Activated naive CD4-positive, alpha-beta T cell treated with anti-CD3 and anti-CD28 coated beads, Interleukin-2, amount 50 U/mL, for 72 hours (primary cell): ENCODE data around the gene LMF1. TPM values are rescaled to one million over a fixed set of nuclear protein-coding genes. Genes with fewer than 3 reads are reported as not detected.

Source experiments
- ATAC-seq, 2 donors: fragments of 150-1000 bp; cut with Tn5 transposase; 2 replicates each; pipeline ENCODE4 v1.10.0; 2021; ENCODE audit warnings: mild to moderate bottlenecking in 2 of 2, moderate library complexity in 2 of 2
- DNase-seq, 2 donors: peaks; one replicate each; pipeline ENCODE4 v3.0.0; 2021 to 2022; ENCODE audit warnings: low spot score in 2 of 2
- H3K27ac Mint-ChIP-seq, 2 donors: one replicate each; pipeline ENCODE4 v1.8.0; 2022; ENCODE audit warnings: mild to moderate bottlenecking in 2 of 2, mixed read lengths in 2 of 2
- H3K36me3 Mint-ChIP-seq, 2 donors: one replicate each; pipeline ENCODE4 v1.8.0; 2022; ENCODE audit warnings: mixed read lengths in 2 of 2
- H3K9me3 Mint-ChIP-seq, 2 donors: one replicate each; pipeline ENCODE4 v1.8.0; 2022; ENCODE audit warnings: mixed read lengths in 2 of 2
- total RNA-seq, 2 donors: library from RNA; stranded (reverse); gene quantifications; one replicate each; pipeline ENCODE4 v1.2.3, GENCODE V29; 2022

LMF1 gene
- total RNA-seq, 2 donors from 2014 or later, result 13.0 to 19.1 TPM

GRCh38 chr16:980595-980854, 9.7 kb upstream of the LMF1 start:
- no peak for DNase-seq
- ATAC-seq, result no peak
- no peaks in the 10 kb centered on the region for H3K36me3 Mint-ChIP-seq
- no peak overlapping the region for H3K27ac Mint-ChIP-seq
- no peaks in the 10 kb centered on the region for H3K9me3 Mint-ChIP-seq

- Mint-ChIP-seq H3K9me3 (no peaks in the 10 kb centered on the region), H3K36me3 (no peaks in the 10 kb centered on the region), H3K27ac (no peak overlapping the region)
- DNase-seq (no peak), ATAC-seq (no peak)
Measured at GRCh38 chr16:979859-980594, 9.2 kb upstream of the LMF1 start.

GRCh38 chr16:979147-979546, 8.4 kb upstream of the LMF1 start:
- no peaks in the 10 kb centered on the region for H3K36me3 Mint-ChIP-seq
- no peak overlapping the region for H3K27ac Mint-ChIP-seq
- ATAC-seq (no peak), DNase-seq (no peak)
- H3K9me3 Mint-ChIP-seq, result no peaks in the 10 kb centered on the region

- Mint-ChIP-seq H3K9me3 (no peaks in the 10 kb centered on the region), H3K27ac (no peak overlapping the region), H3K36me3 (no peaks in the 10 kb centered on the region)
- DNase-seq (no peak), ATAC-seq (no peak)
Measured at GRCh38 chr16:978403-978802, 7.6 kb upstream of the LMF1 start.

- Mint-ChIP-seq H3K36me3 (no peaks in the 10 kb centered on the region), H3K9me3 (no peaks in the 10 kb centered on the region), H3K27ac (no peak overlapping the region)
- no peak for DNase-seq
- no peak for ATAC-seq
Measured at GRCh38 chr16:977896-978295, 7.1 kb upstream of the LMF1 start.

DNA sequence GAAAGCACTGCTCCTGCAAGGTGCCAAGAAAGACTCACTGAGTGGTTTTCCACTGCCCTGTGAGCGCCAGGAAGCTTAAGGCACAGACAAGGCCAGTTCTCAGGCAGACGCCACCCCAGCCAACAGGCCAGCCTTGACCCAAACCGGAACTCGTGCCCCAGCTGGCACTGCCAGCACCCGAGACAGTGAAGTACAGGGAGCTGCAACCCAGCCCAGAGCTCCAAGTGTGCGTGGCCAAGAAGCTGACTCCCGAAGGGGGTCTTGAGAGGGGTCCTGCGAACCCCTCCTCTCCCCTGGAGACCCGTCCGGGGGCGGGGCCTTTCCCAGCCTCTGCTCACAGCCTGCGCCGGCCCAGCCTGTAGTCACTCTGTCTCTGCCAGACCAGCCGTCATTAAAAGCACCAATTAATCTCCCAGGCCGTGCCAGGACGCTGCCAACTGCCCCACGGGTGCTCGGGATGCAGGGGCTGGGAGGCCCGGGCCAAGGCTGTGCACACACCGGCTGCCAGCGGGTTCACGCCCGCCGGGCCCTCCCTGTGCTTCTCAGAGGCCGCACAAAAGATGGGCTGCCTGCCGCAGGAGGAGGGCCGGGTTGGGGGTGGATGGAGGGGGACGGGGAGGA, 6.4 kb upstream of the LMF1 start:
- Mint-ChIP-seq H3K36me3 (no peaks in the 10 kb centered on the region), H3K9me3 (no peaks in the 10 kb centered on the region), H3K27ac (no peak overlapping the region)
- ATAC-seq (no peak), DNase-seq (no peak)

GRCh38 chr16:976389-976931, 5.7 kb upstream of the LMF1 start:
- H3K27ac Mint-ChIP-seq, result peak overlapping the region in 1 of 2 donors; percentile 20
- no peaks in the 10 kb centered on the region for H3K36me3 Mint-ChIP-seq
- H3K9me3 Mint-ChIP-seq, result no peaks in the 10 kb centered on the region
- no peak for DNase-seq
- peak in 1 of 2 donors; percentile 24 for ATAC-seq

DNA sequence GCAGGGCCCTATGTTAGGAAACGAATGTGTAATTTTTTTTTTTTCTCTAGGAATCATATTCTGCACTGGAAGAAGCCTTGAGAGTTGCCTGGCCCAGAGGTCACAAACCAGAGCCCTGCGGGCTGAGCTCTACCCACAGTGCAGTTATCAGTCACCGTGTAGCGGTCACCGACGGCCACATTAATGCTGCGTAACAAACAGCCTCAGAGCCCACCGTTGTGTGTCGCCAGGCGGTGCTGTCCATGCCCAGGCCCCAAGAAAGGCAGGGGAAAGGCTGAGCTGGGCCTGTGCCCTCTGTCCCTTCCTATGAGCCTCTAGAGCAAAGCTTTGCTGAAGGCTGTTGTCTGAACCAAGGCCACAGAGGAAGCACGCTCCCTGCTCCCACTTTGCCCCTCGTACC, 4.5 kb upstream of the LMF1 start:
- Mint-ChIP-seq H3K36me3 (no peaks in the 10 kb centered on the region), H3K9me3 (no peaks in the 10 kb centered on the region), H3K27ac (no peak overlapping the region)
- no peak for ATAC-seq
- no peak for DNase-seq

DNA sequence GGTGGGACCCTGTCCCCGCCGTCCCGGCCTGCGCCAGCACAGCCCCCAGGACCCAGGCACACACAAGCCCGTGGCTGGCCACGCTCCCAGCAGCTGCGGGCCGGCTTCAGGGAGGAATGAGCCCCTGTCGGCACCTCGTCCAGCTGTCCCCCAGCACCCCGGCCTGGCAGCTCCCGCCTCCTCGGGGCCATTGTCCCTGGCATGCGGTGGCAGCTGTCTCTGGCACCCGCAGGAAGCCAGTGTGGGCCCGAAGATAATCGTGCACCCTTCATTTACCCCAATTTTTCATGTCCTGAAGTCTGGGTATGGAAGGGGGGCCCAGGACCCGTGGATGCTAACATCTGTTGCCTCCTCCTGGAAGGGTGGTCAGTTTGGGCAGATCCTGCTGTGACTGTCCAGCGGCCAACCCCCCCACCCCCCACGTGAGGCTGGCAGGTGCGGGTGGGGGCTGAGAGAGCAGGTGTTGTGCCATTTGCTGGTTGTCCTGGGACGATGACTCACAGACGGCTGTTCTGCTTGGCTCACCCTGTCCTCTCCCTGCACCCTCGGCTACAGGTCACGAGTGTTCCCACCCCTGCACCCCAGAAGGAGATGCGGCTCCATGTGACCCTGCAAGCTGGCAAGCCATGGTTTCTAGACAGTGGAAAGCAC, 4.0 kb upstream of the LMF1 start:
- Mint-ChIP-seq H3K9me3 (no peaks in the 10 kb centered on the region), H3K27ac (no peak overlapping the region), H3K36me3 (no peaks in the 10 kb centered on the region)
- no peak for ATAC-seq
- DNase-seq, result no peak

GRCh38 chr16:974001-974601, 3.3 kb upstream of the LMF1 start:
- no peak overlapping the region for H3K27ac Mint-ChIP-seq
- no peak for DNase-seq
- ATAC-seq, result no peak
- no peaks in the 10 kb centered on the region for H3K36me3 Mint-ChIP-seq
- H3K9me3 Mint-ChIP-seq, result no peaks in the 10 kb centered on the region

GRCh38 chr16:973366-973765, 2.6 kb upstream of the LMF1 start:
- H3K9me3 Mint-ChIP-seq, result no peaks in the 10 kb centered on the region
- no peak for ATAC-seq

DNA sequence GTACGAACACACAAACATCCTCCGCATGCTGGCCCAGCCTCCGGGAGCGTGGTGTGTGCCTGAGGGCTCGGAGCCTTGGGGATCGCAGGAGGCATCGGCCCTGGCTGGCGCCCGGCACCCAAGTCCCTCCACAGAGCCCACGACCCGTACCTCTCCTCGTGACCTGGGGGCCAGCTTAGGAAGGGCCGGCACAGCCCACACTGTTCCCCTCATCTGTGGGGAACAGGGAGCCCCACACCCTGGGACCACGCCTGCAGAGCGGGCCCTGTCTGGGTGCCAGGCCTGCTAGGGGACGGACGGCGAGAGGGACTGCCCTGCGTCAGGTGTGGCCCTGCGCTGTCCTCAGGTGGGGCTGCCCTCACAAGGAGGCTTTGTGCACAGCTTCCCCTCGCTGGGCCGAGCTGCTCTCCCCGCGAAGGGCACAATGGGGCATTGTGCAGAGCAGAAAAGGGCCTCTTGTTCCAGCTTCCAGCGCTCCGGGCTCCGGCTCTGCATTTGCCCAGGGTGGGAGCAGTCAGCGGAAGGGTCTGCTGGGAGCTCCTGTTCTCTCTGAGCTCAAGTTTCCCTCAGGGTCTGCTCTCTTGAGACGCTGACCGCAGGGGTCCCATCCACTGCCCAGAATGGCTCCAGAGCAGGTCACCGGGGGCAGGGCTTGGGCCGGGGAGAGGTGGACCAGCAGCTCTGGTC, 1.7 kb upstream of the LMF1 start:
- Mint-ChIP-seq H3K27ac (no peak overlapping the region), H3K36me3 (peaks cover 5 to 10% of the 10 kb centered on the region in 2 donors), H3K9me3 (no peaks in the 10 kb centered on the region)
- DNase-seq, result no peak
- ATAC-seq, result no peak

More at GRCh38 chr16:973366-973765, 2.6 kb upstream of the LMF1 start:
- H3K27ac Mint-ChIP-seq, result no peak overlapping the region
- DNase-seq, result no peak
- peaks cover 5% of the 10 kb centered on the region in 2 donors for H3K36me3 Mint-ChIP-seq

DNA sequence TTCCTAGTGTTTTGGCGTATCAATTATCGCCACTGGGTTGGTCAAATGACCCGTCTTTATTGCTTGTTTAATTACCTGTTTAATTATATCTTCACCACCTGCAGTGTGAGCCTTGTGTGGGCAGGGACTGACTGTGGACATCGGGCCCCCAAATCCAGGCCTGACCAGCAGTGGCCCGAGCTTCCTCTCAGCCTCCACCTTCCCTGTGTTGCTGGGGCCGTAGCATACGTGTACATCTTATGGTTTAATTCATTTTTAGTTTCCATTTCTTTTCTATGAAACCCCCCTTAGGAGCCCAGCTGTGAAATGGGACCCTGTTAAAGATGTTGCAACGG, 1.2 kb upstream of the LMF1 start:
- peaks cover 5 to 10% of the 10 kb centered on the region in 2 donors for H3K36me3 Mint-ChIP-seq
- DNase-seq, result no peak
- H3K27ac Mint-ChIP-seq, result no peak overlapping the region
- no peaks in the 10 kb centered on the region for H3K9me3 Mint-ChIP-seq
- no peak for ATAC-seq

GRCh38 chr16:971582-971905, 760 bp upstream of the LMF1 start:
- ATAC-seq (no peak), DNase-seq (no peak)
- H3K27ac Mint-ChIP-seq, result no peak overlapping the region
- peaks cover 7 to 10% of the 10 kb centered on the region in 2 donors for H3K36me3 Mint-ChIP-seq
- H3K9me3 Mint-ChIP-seq, result no peaks in the 10 kb centered on the region

DNA sequence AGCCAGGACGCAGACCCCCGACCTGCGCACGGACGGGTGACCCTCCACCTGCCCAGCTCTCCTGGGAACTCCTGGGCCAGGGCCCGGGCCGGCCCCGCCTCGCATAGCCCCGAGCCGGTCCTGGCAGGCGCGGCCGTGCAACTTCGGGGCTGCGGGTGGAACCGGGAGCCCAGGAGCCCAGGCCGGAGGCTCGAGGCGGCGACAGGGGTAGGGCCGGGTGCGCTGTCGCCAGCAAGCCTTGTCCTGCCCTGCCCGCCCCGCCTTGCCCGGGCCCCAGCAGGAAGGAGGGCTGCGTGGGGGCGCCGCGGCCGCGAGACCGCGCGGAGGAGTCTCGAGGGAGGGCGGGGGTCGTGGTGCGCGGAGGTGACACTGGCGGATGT, 408 bp downstream of the LMF1 start:
- peak in 1 of 2 donors; percentile 55 for ATAC-seq
- peaks cover 16 to 18% of the 10 kb centered on the region in 2 donors for H3K36me3 Mint-ChIP-seq
- peak overlapping the region in 1 of 2 donors; percentile 68 for H3K27ac Mint-ChIP-seq
- DNase-seq, result no peak
- peaks cover 0 to 5% of the 10 kb centered on the region in 2 donors for H3K9me3 Mint-ChIP-seq

DNA sequence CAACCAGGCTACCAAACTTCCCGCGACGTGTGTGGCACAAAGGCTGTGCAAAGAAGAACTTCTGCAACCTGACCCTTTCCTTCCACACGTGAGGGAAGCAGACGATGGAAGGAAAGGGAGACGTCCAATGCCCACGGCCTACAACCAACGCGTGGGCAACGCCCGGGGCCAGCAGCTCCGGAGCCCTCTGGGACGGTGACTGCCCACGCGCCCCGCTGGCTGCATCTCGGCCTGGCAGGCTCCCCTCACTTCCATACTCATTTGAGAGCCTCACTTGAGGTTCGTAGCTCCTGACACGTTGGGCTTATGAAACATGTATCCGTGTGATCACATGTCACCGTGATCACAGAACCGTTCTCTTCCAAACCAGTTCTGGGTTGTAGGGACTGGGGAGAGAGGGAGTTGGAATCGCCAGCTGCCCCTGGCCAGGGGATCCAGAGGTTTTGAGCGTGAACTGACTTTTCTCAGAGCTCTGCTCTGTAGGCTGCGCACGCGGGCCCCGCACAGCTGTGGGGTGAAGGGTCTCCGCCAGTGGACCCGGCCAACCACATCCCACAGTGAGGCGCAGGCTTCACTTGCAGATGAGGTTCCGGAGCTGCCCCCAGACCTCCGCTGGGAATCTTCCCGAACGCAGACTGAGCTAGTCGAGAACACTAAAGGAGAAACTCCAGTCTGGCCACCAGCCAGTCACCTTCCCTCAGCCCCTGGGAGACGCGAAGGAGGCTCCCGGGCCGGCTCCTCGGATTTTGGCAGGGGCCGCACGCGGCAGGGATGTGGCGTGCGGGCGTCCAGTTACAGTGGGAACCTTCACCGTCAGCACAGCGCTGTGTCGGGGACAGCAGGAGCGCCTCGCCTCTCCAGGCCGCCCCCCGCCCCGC, 1.0 kb downstream of the LMF1 start:
- DNase-seq, result no peak
- peak overlapping the region in 1 of 2 donors; percentile 68 for H3K27ac Mint-ChIP-seq
- ATAC-seq, result peak; percentile 1 to 11
- H3K9me3 Mint-ChIP-seq, result peaks cover 0 to 9% of the 10 kb centered on the region in 2 donors
- H3K36me3 Mint-ChIP-seq, result peaks cover 22 to 25% of the 10 kb centered on the region in 2 donors
